NCI-H345 treated with DMSO at 0.1 percent for 48 hours (cell line): ENCODE measurements around the gene TMEM207.

Source experiments
- DNase-seq: peaks from one replicate; lab custom pipeline; 2025; ENCODE audit not compliant: unreplicated experiment; lab: John Stamatoyannopoulos, UW

Gene TMEM207

GRCh38 chr3:190444576-190445145 lies 5.0 kb downstream of the TMEM207 start:
- DNase-seq = no peak

GRCh38 chr3:190444006-190444405 lies 5.7 kb downstream of the TMEM207 start:
- DNase-seq = no peak

GRCh38 chr3:190443257-190443656 lies 6.4 kb downstream of the TMEM207 start:
- DNase-seq = no peak

GRCh38 chr3:190442240-190442639 lies 7.5 kb downstream of the TMEM207 start:
- DNase-seq = no peak

GRCh38 chr3:190436331-190436730 lies 13.4 kb downstream of the TMEM207 start:
- no peak for DNase-seq

GRCh38 chr3:190435618-190436017 lies 14.1 kb downstream of the TMEM207 start:
- DNase-seq = no peak

GRCh38 chr3:190433626-190434025 lies 16.1 kb downstream of the TMEM207 start:
- no peak for DNase-seq

GRCh38 chr3:190432216-190432615 lies 17.5 kb downstream of the TMEM207 start:
- no peak for DNase-seq

GRCh38 chr3:190430906-190431305 lies 18.8 kb downstream of the TMEM207 start:
- no peak for DNase-seq

- DNase-seq = no peak
Measured at GRCh38 chr3:190429681-190430080, 20.0 kb downstream of the TMEM207 start.

- DNase-seq = no peak
Measured at GRCh38 chr3:190426806-190427507, 22.7 kb downstream of the TMEM207 start.

GRCh38 chr3:190425833-190426232 lies 23.9 kb downstream of the TMEM207 start:
- no peak for DNase-seq

GRCh38 chr3:190424478-190425439 lies 24.9 kb downstream of the TMEM207 start:
- DNase-seq = peak; percentile 65

GRCh38 chr3:190424108-190424477 lies 25.6 kb downstream of the TMEM207 start:
- no peak for DNase-seq

- no peak for DNase-seq
Measured at GRCh38 chr3:190414297-190414696, 35.4 kb downstream of the TMEM207 start.

GRCh38 chr3:190404715-190405114 lies 45.0 kb downstream of the TMEM207 start:
- DNase-seq = no peak

- no peak for DNase-seq
Measured at GRCh38 chr3:190401963-190402362, 47.7 kb downstream of the TMEM207 start.

GRCh38 chr3:190399677-190400076 lies 50.0 kb downstream of the TMEM207 start:
- DNase-seq = no peak

- no peak for DNase-seq
Measured at GRCh38 chr3:190397889-190398288, 51.8 kb downstream of the TMEM207 start.

- no peak for DNase-seq
Measured at GRCh38 chr3:190396001-190396400, 53.7 kb downstream of the TMEM207 start.

- no peak for DNase-seq
Measured at GRCh38 chr3:190388703-190389102, 61.0 kb downstream of the TMEM207 start.
